Measurements from ENCODE around the gene SPATS2L. TPM values are rescaled to one million over a fixed set of nuclear protein-coding genes. Genes with fewer than 3 reads are reported as not detected.

The SPATS2L gene
- total and polyA plus RNA-seq, 2 of the 13 experiments (the other 11 are each of a cell fraction or from before 2014, with no cell fraction given), result 154 to 212 TPM

GRCh38 chr2:200523604-200524003 lies 217.1 kb downstream of the SPATS2L start (continued):
- TF ChIP-seq SOX6 (IDR thresholded peaks at IDR 0.05) (no peak), SOX6 (CRISPR knock-in tag; IDR thresholded peaks at IDR 0.05) (no peak), ZFP62 (CRISPR knock-in tag; IDR thresholded peaks at IDR 0.05) (no peak), ZNF430 (CRISPR knock-in tag; IDR thresholded peaks at IDR 0.05) (no peak)

GRCh38 chr2:200525066-200525465 lies 218.6 kb downstream of the SPATS2L start:
- no peak for ATAC-seq
- peaks cover 32% of the 10 kb centered on the region for H3K4me1 ChIP-seq (ENCODE audit: insufficient read depth, low read length)
- ChIA-PET CTCF (ENCODE audit: low intra/inter-chr PET ratio, low total read pairs) (no interaction called here), POLR2A (no interaction called here)
- H3K4me2 ChIP-seq (ENCODE audit: low read depth, low read length), result peak overlapping the region; percentile 92
- no peak for DNase-seq (ENCODE audit: low spot score)
- peak overlapping the region; percentile 96 for H2AFZ ChIP-seq (ENCODE audit: low read length)
- intact Hi-C loops (cut with micrococcal nuclease; ENCODE audit: unreplicated experiment) (no loop called here), in situ Hi-C loops (cut with HindIII; ENCODE audit: extremely low pct_ligation_motif_present, low pct_unique_long_range_greater_than_20kb) (no loop called here)
- H3K79me2 ChIP-seq (ENCODE audit: insufficient read depth, low read length), result peaks cover 34% of the 10 kb centered on the region
- no peaks in the 10 kb centered on the region for H3K9me3 ChIP-seq (ENCODE audit: low read length)
- H3K27ac ChIP-seq (ENCODE audit: extremely low read length, insufficient read depth, low read length), result no peak overlapping the region
- no peak overlapping the region for H3K9ac ChIP-seq (ENCODE audit: insufficient read depth, low read depth, low read length)
- H3K36me3 ChIP-seq (replicated peaks in 1 of 2; ENCODE audit: control insufficient read depth in 1 of 2, insufficient read depth in 2 of 2, low read length in 2 of 2), result no peaks in the 10 kb centered on the region
- BruUV-seq (replicated peaks), result no TSS peak
- WGBS (ENCODE audit: low lambda C conversion rate), result 53% methylated on average over 2 of the region's 2 CpGs
- FAIRE-seq, result peak; percentile 34
- H4K20me1 ChIP-seq (ENCODE audit: insufficient read depth, low read length), result no peaks in the 10 kb centered on the region
- peaks cover 2 to 26% of the 10 kb centered on the region in 2 experiments; a peak in 2 of 5 replicates for H3K27me3 ChIP-seq (ENCODE audit: control insufficient read depth in 1 of 2, insufficient read depth in 2 of 2, low read length in 2 of 2)
- peak overlapping the region in 2 of 3 experiments; percentile 73 to 92; a peak in 4 of 6 replicates for H3K4me3 ChIP-seq (replicated peaks in 1 of 3; ENCODE audit: insufficient read depth in 1 of 3, low read depth in 2 of 3, low read length in 3 of 3)
- TF ChIP-seq ZNF598 (CRISPR knock-in tag; IDR thresholded peaks at IDR 0.05; ENCODE audit: borderline replicate concordance) (no peak), SETDB1 (CRISPR knock-in tag; IDR thresholded peaks at IDR 0.05; ENCODE audit: borderline replicate concordance) (no peak), ZNF878 (CRISPR knock-in tag; IDR thresholded peaks at IDR 0.05) (no peak), NFIB (CRISPR knock-in tag; IDR thresholded peaks at IDR 0.05; ENCODE audit: borderline replicate concordance) (no peak), NR2C2 (CRISPR knock-in tag; IDR thresholded peaks at IDR 0.05; ENCODE audit: borderline replicate concordance) (no peak), ZNF451 (CRISPR knock-in tag; IDR thresholded peaks at IDR 0.05) (no peak), ZNF709 (CRISPR knock-in tag; IDR thresholded peaks at IDR 0.05) (no peak), SIN3B (IDR thresholded peaks at IDR 0.05; ENCODE audit: low read length) (no peak), BCL3 (CRISPR knock-in tag; IDR thresholded peaks at IDR 0.05) (no peak), KDM1A (CRISPR knock-in tag; IDR thresholded peaks at IDR 0.05) (no peak), TOE1 (CRISPR knock-in tag; IDR thresholded peaks at IDR 0.05) (no peak), KDM4B (CRISPR knock-in tag; IDR thresholded peaks at IDR 0.05) (no peak), ZNF530 (CRISPR knock-in tag; IDR thresholded peaks at IDR 0.05; ENCODE audit: low read depth) (no peak), PHF5A (CRISPR knock-in tag; IDR thresholded peaks at IDR 0.05; ENCODE audit: low read depth, unreplicated experiment) (no peak), SIX4 (CRISPR knock-in tag; IDR thresholded peaks at IDR 0.05) (no peak), ZNF879 (CRISPR knock-in tag; IDR thresholded peaks at IDR 0.05) (no peak)
